AG04449 (cell line): Measurements from ENCODE around the gene KRT38.
"Not testable (repeated sequence)": the region's sequence is repeated elsewhere in the genome, so short reads cannot be mapped to it uniquely, and the experiment has no call there.

Source experiments
- CTCF ChIA-PET: fragments of 350-600 bp; formaldehyde crosslinking; extraction: SDS; loops from one replicate; lab custom pipeline; 2021; ENCODE audit warnings: antibody characterized with exemption; lab: Yijun Ruan, JAX
- POLR2A ChIA-PET: fragments of 400-600, 350-600 bp; formaldehyde crosslinking; extraction: SDS; loops from one replicate; lab custom pipeline; 2020; ENCODE audit warnings: antibody characterized with exemption, inconsistent platforms; lab: Yijun Ruan, JAX
- DNase-seq: peaks from one replicate; pipeline ENCODE4 v3.0.0-alpha.2; 2010; ENCODE audit warnings: low read depth, low spot score
- H3K4me3 ChIP-seq: 2 replicates; pipeline ENCODE4 v1.5.1; 2011; ENCODE audit warnings: low read depth, mild to moderate bottlenecking, control low read depth, low read length
- CTCF ChIP-seq: IDR thresholded peaks from one replicate; pipeline ENCODE4 v1.5.1; 2011; ENCODE audit warnings: mild to moderate bottlenecking, moderate library complexity, low read length, control low read depth, inconsistent platforms; ENCODE audit not compliant: insufficient read depth; ENCODE audit errors: missing control alignments

The KRT38 gene

GRCh38 chr17:41437254-41437653, 3.5 kb downstream of the KRT38 start:
- CTCF ChIA-PET = no interaction called here
- DNase-seq = no peak
- no peak for TF ChIP-seq CTCF
- H3K4me3 ChIP-seq = no peak overlapping the region
- POLR2A ChIA-PET = no interaction called here

- ChIA-PET POLR2A (no interaction called here), CTCF (interaction anchor here (0.8 to 2.2 kb wide), 4 partner anchors 9 to 114 kb away, joined by 3 to 5 read pairs (median 4); no protein-coding TSS in a partner anchor)
- no peak for DNase-seq
- no peak for TF ChIP-seq CTCF
- no peak overlapping the region for H3K4me3 ChIP-seq
Observed at GRCh38 chr17:41434415-41434814, 6.4 kb downstream of the KRT38 start.

GRCh38 chr17:41434005-41434404, 6.8 kb downstream of the KRT38 start:
- no peak for TF ChIP-seq CTCF
- POLR2A ChIA-PET = no interaction called here
- H3K4me3 ChIP-seq = no peak overlapping the region
- DNase-seq = no peak
- CTCF ChIA-PET = interaction anchor here (0.8 to 2.2 kb wide), 5 partner anchors 10 to 215 kb away, joined by 3 to 5 read pairs (median 4); no protein-coding TSS in a partner anchor

GRCh38 chr17:41433586-41433985, 7.2 kb downstream of the KRT38 start:
- ChIA-PET CTCF (interaction anchor here (0.8 to 2.2 kb wide), 6 partner anchors 10 to 215 kb away, joined by 3 to 5 read pairs (median 4); no protein-coding TSS in a partner anchor), POLR2A (no interaction called here)
- no peak overlapping the region for H3K4me3 ChIP-seq
- no peak for TF ChIP-seq CTCF
- no peak for DNase-seq

- DNase-seq, POLR2A ChIA-PET, H3K4me3 ChIP-seq: not testable (repeated sequence)
- CTCF ChIA-PET = interaction anchor here (0.8 to 1.0 kb wide), 3 partner anchors 9 to 121 kb away, joined by 3 read pairs; no protein-coding TSS in a partner anchor
Observed at GRCh38 chr17:41430376-41430775, 10.4 kb downstream of the KRT38 start.

GRCh38 chr17:41429667-41430066, 11.1 kb downstream of the KRT38 start:
- TF ChIP-seq CTCF = no peak
- ChIA-PET CTCF (interaction anchor here (0.8 to 1.4 kb wide), 2 partner anchors 13 to 18 kb away, joined by 3 read pairs; no protein-coding TSS in a partner anchor), POLR2A (no interaction called here)
- no peak overlapping the region for H3K4me3 ChIP-seq
- no peak for DNase-seq
